GM20431 (cell line): ENCODE data around the gene TNFRSF6B.

Source experiments
- in situ Hi-C: fragments of 300-500 bp; cut with MseI, MboI; formaldehyde crosslinking; loops from one replicate; pipeline ENCODE4 v1.15.0; 2020; ENCODE audit warnings: low sequenced_read_pairs; ENCODE audit not compliant: unreplicated experiment

Gene TNFRSF6B

GRCh38 chr20:63744574-63745423 is 48.3 kb downstream of the TNFRSF6B start:
- in situ Hi-C loops: no loop called here

GRCh38 chr20:63745424-63745805 is 49.0 kb downstream of the TNFRSF6B start:
- in situ Hi-C loops: no loop called here

- in situ Hi-C loops: no loop called here
Measured at GRCh38 chr20:63745961-63746731, 49.7 kb downstream of the TNFRSF6B start.

- in situ Hi-C loops: no loop called here
Measured at GRCh38 chr20:63746751-63747315, 50.4 kb downstream of the TNFRSF6B start.

GRCh38 chr20:63747622-63748069 is 51.2 kb downstream of the TNFRSF6B start:
- in situ Hi-C loops: no loop called here
